K562 treated with DMSO at 1 percent for 4 hours (cell line): ENCODE results near the gene SLAIN2. TPM values are rescaled to one million over a fixed set of nuclear protein-coding genes. Genes with fewer than 3 reads are reported as not detected.

Source experiments
- total RNA-seq: library from RNA; unstranded; fragments of 300-600 nt; gene quantifications from 2 replicates; pipeline ENCODE4 v1.2.3, GENCODE V29; 2022; ENCODE audit not compliant: insufficient read depth

SLAIN2 gene
- 55.7 and 58.6 TPM in 2 replicates for total RNA-seq

DNA sequence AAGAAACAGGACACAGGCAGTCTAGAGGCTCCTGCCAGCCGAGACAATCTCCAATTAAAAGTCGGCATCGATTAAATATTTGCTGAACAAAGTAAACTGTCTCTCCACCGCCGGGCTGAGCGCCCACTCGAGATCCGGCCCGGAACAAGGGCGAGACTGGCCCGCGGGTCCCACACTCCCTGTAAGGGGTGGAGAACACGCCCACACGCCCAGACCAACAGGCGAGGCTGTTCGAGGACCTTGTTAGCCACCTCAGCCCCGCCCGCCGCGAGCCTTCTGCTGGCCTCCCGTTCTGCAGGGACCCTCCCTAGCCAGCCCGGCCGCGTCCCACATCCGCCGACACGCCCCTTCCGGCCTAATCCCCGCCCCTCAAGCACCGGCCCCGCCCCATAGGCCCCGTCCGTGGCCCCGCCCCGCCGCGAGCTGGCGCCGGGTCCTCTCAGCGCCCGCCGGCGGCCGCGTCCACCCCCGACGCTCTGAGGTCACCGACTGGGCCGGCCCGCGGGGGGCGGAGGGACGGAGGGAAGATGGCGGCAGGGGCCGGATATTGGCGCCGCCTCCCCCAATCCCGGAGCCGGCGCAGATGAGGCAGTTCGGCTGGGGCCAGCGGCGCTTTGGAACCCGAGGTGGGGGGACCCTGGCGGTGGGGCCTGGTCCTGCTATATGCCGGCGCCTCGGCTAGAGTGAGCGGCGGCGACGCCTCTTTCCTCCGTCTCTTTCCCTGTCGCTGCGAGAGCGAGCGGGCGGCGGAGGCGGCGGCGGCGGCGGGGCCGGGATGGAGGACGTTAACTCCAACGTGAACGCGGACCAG, at the start of gene SLAIN2:
SLAIN2 (plus strand) TSS at position 565 of the 811 bp plus-strand sequence; CDS start at position 776, 211 bp downstream.

Other genes starting within 250 kb of the SLAIN2 start
- 2.6 and 3.7 TPM in 2 replicates for gene TXK, start 207.3 kb upstream of the SLAIN2 start, total RNA-seq
- gene TEC, start 71.7 kb upstream of the SLAIN2 start, total RNA-seq, result 3.5 and 3.8 TPM in 2 replicates
- 3.0 and 6.7 TPM in 2 replicates for gene SLC10A4, start 141.8 kb downstream of the SLAIN2 start, total RNA-seq
- 1.3 TPM in 1 of 2 replicates, not detected in the other for gene ZAR1, start 148.7 kb downstream of the SLAIN2 start, total RNA-seq